BE2C (cell line): ENCODE data around the gene MAD2L2.

Source experiments
- DNase-seq: peaks from one replicate; pipeline ENCODE4 v3.0.0-alpha.2; 2020
- H3K27me3 ChIP-seq: fragments of 250-450 bp; sonication (Bioruptor Pico); 2 replicates; pipeline ENCODE4 v1.5.1; 2020; ENCODE audit warnings: mild to moderate bottlenecking
- H3K36me3 ChIP-seq: fragments of 250-450 bp; sonication (Bioruptor Pico); 2 replicates; pipeline ENCODE4 v1.5.1; 2020; ENCODE audit warnings: mild to moderate bottlenecking
- H3K4me1 ChIP-seq: fragments of 250-450 bp; sonication (Bioruptor Pico); 2 replicates; pipeline ENCODE4 v1.5.1; 2020
- H3K4me3 ChIP-seq: 2 replicates; pipeline ENCODE4 v1.5.1; 2011; ENCODE audit warnings: low read depth, low read length
- H3K9me3 ChIP-seq: fragments of 250-450 bp; sonication (Bioruptor Pico); 2 replicates; pipeline ENCODE4 v1.5.1; 2020
- CTCF ChIP-seq: IDR thresholded peaks from 2 replicates; pipeline ENCODE4 v1.5.1; 2012; ENCODE audit warnings: mild to moderate bottlenecking, low read depth, low read length

The MAD2L2 gene

GRCh38 chr1:11704194-11704529 is 23.2 kb upstream of the MAD2L2 start:
- Histone ChIP-seq H3K4me3 (no peak overlapping the region), H3K4me1 (peaks cover 10% of the 10 kb centered on the region), H3K9me3 (no peaks in the 10 kb centered on the region), H3K27me3 (no peaks in the 10 kb centered on the region), H3K36me3 (no peaks in the 10 kb centered on the region)
- TF ChIP-seq CTCF = no peak
- DNase-seq = no peak

GRCh38 chr1:11703357-11704193 is 22.6 kb upstream of the MAD2L2 start:
- no peak for DNase-seq
- Histone ChIP-seq H3K9me3 (no peaks in the 10 kb centered on the region), H3K36me3 (no peaks in the 10 kb centered on the region), H3K4me1 (peaks cover 10% of the 10 kb centered on the region), H3K27me3 (no peaks in the 10 kb centered on the region), H3K4me3 (no peak overlapping the region)
- TF ChIP-seq CTCF = no peak

- H3K4me3 ChIP-seq = peak overlapping the region; percentile 53; the same call in 1 of the 2 replicates
- no peaks in the 10 kb centered on the region for H3K36me3 ChIP-seq
- no peaks in the 10 kb centered on the region for H3K9me3 ChIP-seq
- no peak for TF ChIP-seq CTCF
- H3K4me1 ChIP-seq = peaks cover 2% of the 10 kb centered on the region; the same call in 1 of the 2 replicates
- no peaks in the 10 kb centered on the region for H3K27me3 ChIP-seq
- DNase-seq = no peak
These were observed 21.2 kb upstream of the MAD2L2 start for GRCh38 chr1:11701981-11702803.

DNA sequence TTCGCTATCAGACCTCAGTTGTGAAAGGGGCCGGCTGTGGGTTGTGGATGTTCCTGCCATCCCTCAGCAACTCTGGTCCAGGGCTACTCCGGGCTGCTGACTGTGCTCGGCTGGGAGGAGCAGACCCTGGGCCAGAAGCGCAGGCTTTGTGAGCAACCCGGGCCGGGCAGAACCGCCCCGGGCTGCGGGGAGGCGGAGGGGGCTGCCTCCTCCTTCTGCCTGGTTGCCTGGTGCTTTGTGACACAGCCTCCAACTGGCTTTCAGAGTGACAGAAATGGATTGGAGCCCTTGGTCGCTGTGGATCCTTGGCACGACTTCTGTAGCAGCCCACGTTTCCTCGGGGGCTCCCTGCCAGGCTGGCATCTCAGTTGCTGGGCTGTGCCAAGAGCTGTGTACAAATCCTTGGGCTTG is 20.6 kb upstream of the MAD2L2 start:
- TF ChIP-seq CTCF = no peak
- no peaks in the 10 kb centered on the region for H3K27me3 ChIP-seq
- no peaks in the 10 kb centered on the region for H3K9me3 ChIP-seq
- H3K36me3 ChIP-seq = no peaks in the 10 kb centered on the region
- peak overlapping the region; percentile 53 for H3K4me3 ChIP-seq
- DNase-seq = no peak
- no peaks in the 10 kb centered on the region for H3K4me1 ChIP-seq

DNA sequence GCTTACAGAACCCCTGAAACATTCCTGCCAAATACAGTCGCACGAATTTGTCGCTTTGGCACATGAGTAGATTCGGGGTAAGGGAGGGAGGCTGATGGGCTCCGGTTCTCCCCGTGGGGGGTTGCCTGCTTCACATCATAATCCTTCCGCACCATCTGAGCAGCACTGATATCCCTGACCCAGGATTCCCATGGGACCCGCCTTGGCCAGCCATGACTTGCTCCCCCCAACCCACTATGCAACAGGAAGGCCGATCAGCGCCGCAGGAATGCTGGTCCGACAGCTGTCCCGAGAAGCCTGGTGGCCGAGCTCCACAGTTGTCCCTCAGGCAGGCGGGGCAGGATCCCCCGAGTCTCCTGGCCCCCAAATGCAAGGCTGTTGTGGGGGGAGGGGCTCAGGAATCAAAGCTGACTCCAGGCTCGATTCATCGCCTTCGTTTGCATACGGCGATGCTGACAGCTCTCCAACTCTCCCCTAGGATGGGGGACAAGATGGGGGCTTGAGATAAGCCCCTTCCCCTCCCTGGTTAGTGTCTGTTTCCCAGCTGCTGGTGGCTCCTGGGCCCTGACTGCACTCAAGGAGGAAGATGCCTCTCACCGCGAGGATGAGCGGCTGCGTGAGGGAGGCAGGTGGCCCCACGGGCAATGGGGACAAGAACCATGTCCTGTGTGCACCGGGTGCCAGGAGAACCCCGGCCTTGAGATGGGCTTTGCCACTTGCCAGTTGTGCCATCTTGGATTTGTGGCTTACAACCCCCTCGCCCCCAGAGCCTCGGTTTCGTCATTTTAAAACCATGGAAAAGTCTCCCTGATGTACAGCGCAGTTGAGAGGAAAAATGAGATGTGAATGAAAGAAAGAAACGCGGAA is 19.9 kb upstream of the MAD2L2 start:
- Histone ChIP-seq H3K9me3 (no peaks in the 10 kb centered on the region), H3K4me1 (no peaks in the 10 kb centered on the region), H3K27me3 (no peaks in the 10 kb centered on the region), H3K36me3 (no peaks in the 10 kb centered on the region), H3K4me3 (peak overlapping the region; percentile 53)
- TF ChIP-seq CTCF = no peak
- peak; percentile 46 for DNase-seq
